HepG2 (cell line): ENCODE results near the gene NPDC1.

Source experiments
- JUNB ChIP-seq: sonication (generic); formaldehyde crosslinking; IDR thresholded peaks from 2 replicates; pipeline ENCODE4 v1.8.0; 2022; ENCODE audit warnings: missing genetic modification reagents, mild to moderate bottlenecking, borderline replicate concordance
- MAZ ChIP-seq, 2 experiments: sonication (generic) in 1 of 2; formaldehyde crosslinking in 1 of 2; IDR thresholded peaks; 2 replicates each; pipeline versions ENCODE4 v1.5.0 to v1.6.1; 2012 to 2020; ENCODE audit warnings: low read depth in 2 of 2, mild to moderate bottlenecking in 2 of 2, borderline replicate concordance in 1 of 2, improper control_type of control experiment in 1 of 2, low read length in 1 of 2, missing genetic modification reagents in 1 of 2, moderate library complexity in 1 of 2
- NFE2L2 ChIP-seq: fragments of 150-350 bp; IDR thresholded peaks from 2 replicates; pipeline ENCODE4 v1.6.1; 2014; ENCODE audit warnings: low read length
- ZNF263 ChIP-seq: sonication (generic); formaldehyde crosslinking; IDR thresholded peaks from 2 replicates; pipeline ENCODE4 v1.4.0; 2020; ENCODE audit warnings: missing genetic modification reagents
- ZNF616 ChIP-seq: sonication (generic); formaldehyde crosslinking; IDR thresholded peaks from 2 replicates; pipeline ENCODE4 v1.5.0; 2020; ENCODE audit warnings: low read depth, mild to moderate bottlenecking, missing genetic modification reagents
- ZNF775 ChIP-seq: sonication (generic); formaldehyde crosslinking; IDR thresholded peaks from 2 replicates; pipeline ENCODE4 v1.4.0; 2020; ENCODE audit warnings: missing genetic modification reagents, mild to moderate bottlenecking, moderate library complexity, borderline replicate concordance
- TF ChIP-seq, protein P1 (sequence below): sonication (generic); formaldehyde crosslinking; IDR thresholded peaks from 2 replicates; pipeline ENCODE4 v1.4.0; 2020; ENCODE audit warnings: missing genetic modification reagents, borderline replicate concordance
- TF ChIP-seq, protein P2 (sequence below): sonication (generic); formaldehyde crosslinking; IDR thresholded peaks from 2 replicates; pipeline ENCODE4 v1.4.0; 2020; ENCODE audit warnings: mild to moderate bottlenecking, missing genetic modification reagents, borderline replicate concordance

DNA sequence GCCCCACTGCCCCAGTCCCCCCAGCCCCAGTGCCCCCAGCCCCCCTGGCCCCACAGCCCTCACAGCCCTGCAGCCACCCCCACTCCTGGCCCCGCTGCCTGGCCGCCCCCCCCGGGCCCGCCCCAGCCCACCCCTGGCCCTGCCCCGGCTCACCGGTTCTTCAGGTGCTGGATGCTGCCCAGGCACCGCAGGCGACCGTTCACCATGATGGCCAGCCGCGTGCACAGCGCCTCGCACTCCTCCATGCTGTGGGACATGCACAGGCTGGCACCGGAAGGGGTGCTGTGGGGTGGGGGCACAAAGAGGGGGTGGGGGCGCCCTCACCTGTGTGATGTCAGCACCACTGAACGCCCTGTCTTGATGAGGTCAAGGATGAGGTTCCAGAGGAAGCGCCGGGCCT, 36.8 kb downstream of the NPDC1 start:
- TF ChIP-seq ZNF616 (CRISPR knock-in tag) (no peak), MAZ (IDR thresholded peaks at IDR 0.05; ENCODE audit: borderline replicate concordance, low read depth, low read length) (no peak), MAZ (CRISPR knock-in tag; IDR thresholded peaks at IDR 0.05; ENCODE audit: low read depth) (no peak), ZNF263 (CRISPR knock-in tag) (no peak), ZNF775 (CRISPR knock-in tag) (no peak), JUNB (CRISPR knock-in tag) (no peak), NFE2L2 (no peak)
- TF ChIP-seq, protein P1, sequence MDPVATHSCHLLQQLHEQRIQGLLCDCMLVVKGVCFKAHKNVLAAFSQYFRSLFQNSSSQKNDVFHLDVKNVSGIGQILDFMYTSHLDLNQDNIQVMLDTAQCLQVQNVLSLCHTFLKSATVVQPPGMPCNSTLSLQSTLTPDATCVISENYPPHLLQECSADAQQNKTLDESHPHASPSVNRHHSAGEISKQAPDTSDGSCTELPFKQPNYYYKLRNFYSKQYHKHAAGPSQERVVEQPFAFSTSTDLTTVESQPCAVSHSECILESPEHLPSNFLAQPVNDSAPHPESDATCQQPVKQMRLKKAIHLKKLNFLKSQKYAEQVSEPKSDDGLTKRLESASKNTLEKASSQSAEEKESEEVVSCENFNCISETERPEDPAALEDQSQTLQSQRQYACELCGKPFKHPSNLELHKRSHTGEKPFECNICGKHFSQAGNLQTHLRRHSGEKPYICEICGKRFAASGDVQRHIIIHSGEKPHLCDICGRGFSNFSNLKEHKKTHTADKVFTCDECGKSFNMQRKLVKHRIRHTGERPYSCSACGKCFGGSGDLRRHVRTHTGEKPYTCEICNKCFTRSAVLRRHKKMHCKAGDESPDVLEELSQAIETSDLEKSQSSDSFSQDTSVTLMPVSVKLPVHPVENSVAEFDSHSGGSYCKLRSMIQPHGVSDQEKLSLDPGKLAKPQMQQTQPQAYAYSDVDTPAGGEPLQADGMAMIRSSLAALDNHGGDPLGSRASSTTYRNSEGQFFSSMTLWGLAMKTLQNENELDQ = no peak
- TF ChIP-seq, protein P2, sequence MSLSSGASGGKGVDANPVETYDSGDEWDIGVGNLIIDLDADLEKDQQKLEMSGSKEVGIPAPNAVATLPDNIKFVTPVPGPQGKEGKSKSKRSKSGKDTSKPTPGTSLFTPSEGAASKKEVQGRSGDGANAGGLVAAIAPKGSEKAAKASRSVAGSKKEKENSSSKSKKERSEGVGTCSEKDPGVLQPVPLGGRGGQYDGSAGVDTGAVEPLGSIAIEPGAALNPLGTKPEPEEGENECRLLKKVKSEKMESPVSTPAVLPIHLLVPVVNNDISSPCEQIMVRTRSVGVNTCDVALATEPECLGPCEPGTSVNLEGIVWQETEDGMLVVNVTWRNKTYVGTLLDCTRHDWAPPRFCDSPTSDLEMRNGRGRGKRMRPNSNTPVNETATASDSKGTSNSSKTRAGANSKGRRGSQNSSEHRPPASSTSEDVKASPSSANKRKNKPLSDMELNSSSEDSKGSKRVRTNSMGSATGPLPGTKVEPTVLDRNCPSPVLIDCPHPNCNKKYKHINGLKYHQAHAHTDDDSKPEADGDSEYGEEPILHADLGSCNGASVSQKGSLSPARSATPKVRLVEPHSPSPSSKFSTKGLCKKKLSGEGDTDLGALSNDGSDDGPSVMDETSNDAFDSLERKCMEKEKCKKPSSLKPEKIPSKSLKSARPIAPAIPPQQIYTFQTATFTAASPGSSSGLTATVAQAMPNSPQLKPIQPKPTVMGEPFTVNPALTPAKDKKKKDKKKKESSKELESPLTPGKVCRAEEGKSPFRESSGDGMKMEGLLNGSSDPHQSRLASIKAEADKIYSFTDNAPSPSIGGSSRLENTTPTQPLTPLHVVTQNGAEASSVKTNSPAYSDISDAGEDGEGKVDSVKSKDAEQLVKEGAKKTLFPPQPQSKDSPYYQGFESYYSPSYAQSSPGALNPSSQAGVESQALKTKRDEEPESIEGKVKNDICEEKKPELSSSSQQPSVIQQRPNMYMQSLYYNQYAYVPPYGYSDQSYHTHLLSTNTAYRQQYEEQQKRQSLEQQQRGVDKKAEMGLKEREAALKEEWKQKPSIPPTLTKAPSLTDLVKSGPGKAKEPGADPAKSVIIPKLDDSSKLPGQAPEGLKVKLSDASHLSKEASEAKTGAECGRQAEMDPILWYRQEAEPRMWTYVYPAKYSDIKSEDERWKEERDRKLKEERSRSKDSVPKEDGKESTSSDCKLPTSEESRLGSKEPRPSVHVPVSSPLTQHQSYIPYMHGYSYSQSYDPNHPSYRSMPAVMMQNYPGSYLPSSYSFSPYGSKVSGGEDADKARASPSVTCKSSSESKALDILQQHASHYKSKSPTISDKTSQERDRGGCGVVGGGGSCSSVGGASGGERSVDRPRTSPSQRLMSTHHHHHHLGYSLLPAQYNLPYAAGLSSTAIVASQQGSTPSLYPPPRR (CRISPR knock-in tag) = no peak
